ENCODE results near the gene PPP1R9A.

DNA sequence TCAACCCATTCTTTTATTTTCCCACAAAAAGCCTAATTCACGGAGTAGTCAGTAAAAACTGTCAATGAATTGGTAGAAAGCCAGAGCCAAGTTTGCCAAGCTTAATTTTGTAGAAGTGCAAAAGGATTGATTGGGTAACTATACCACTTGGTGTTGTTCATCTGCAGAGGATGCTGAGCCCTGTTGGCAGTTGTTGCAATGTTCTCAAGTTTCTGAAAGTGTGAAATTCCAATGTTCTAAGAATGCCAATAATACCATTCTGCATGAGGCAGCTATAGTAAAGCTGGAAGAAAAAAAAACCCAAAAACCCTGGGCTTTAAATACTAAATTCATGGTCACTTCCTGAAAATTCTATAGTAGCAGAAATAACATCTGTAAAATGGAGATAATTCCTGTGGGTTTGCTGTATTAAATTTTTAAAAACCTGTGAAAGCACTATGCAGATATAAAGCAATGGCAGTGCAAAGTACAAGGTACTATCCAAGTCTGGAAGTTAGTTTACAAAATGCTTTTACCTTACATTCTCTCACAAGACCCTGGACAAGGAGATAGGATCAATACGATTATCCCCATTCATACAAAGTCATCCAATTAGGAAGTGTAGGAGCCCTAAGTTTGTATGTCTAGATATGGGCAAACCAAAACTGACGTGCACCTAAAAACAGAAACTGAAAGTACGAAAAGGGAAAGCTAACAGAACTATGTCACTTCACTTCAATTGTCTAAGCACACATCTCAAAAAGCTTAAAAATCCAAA, 423.0 kb downstream of the PPP1R9A start:
- TF ChIP-seq GATA2 (IDR thresholded peaks at IDR 0.05; ENCODE audit: low read depth, low read length) (no peak), GATA3 (IDR thresholded peaks at IDR 0.05; ENCODE audit: low read depth, low read length) (no peak)

Measured in SH-SY5Y (cell line).